ENCODE results near the gene ITSN2.

Gene ITSN2

GRCh38 chr2:24183366-24184069 is 176.8 kb downstream of the ITSN2 start:
- no peak for DNase-seq (ENCODE audit: low read depth in 2 of 2, low spot score in 1 of 2)

DNA sequence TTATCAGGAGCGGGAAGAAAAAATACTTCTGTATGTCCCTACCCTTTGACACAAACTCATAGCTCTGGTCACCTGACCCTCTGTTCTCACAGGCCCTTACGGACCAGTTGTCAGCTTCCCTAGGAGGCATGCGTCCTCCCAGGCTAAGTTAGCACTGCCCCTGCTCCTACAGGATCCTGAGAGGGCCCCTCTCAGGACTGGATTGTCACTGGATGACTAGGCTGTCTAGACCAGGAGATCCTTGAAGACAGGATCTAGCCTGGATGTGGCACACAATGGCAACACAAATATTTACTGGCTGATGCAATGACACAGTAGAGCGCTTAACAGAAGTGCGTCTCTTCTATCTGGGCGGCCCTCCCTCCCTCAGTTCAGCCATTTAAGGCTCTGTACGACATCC is 177.8 kb downstream of the ITSN2 start:
- DNase-seq (ENCODE audit: low read depth in 2 of 2, low spot score in 1 of 2) = no peak

GRCh38 chr2:24181849-24182248 is 178.5 kb downstream of the ITSN2 start:
- DNase-seq (ENCODE audit: low read depth in 2 of 2, low spot score in 1 of 2) = no peak

- DNase-seq (ENCODE audit: low read depth in 2 of 2, low spot score in 1 of 2) = no peak
Observed at GRCh38 chr2:24179683-24180082, 180.7 kb downstream of the ITSN2 start.

- DNase-seq (ENCODE audit: low read depth in 2 of 2, low spot score in 1 of 2) = no peak
Observed at GRCh38 chr2:24176326-24176725, 184.0 kb downstream of the ITSN2 start.

DNA sequence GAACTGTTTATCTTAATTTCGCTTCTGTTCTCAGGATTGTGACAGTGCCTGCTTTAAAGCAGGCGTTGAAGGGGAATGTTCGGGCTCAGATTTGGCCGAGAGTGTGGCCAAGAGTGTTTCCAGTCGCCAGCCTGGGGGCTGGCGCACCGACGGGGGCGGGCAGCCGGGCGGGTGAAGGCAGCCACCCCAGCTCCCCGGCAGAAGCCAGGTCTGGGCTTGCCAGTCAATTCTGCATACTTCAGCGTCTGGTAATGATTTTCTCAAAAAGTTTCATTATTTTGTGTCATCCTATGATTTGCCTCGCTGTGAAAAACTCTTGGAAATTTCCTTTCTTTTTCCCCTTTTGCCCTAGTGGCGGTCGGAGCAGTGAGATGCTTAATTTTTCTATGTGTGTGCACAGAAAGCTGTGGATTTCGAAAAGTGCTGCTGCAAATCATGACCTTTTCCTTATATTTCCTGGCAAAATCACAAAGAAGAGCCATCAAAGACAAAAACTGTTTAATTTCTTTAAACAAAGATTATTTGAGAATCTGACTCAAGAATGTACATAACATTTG is 184.6 kb downstream of the ITSN2 start:
- DNase-seq (ENCODE audit: low read depth in 2 of 2, low spot score in 1 of 2) = no peak

DNA sequence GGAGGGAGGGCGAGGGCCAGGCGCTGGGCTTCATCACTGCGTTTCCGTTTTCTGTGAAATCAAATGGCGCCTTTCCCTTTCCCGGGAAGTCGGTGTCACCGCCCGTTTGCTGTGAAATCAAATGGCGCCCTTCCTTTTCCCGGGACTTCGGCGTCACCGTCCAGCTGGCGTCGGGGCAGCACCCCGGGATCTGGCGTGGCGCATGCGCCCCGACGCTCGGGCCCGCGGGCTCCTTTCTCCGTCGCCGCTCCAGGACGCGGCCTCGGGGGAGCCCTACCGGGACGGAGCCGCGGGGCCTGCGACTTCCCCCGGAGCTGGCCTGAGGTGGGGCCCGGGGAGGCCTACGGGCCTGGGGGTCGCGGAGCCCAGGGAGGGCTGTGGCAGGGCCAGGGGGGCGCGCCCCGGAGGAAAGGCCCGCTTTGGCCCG is 185.5 kb downstream of the ITSN2 start, which contains the start of gene FAM228A:
TSS of gene FAM228A (plus strand) at position 203 of the 427 bp plus-strand sequence. CDS start 428 bp downstream, outside the sequence.
- no peak for DNase-seq (ENCODE audit: low read depth in 2 of 2, low spot score in 1 of 2)

DNA sequence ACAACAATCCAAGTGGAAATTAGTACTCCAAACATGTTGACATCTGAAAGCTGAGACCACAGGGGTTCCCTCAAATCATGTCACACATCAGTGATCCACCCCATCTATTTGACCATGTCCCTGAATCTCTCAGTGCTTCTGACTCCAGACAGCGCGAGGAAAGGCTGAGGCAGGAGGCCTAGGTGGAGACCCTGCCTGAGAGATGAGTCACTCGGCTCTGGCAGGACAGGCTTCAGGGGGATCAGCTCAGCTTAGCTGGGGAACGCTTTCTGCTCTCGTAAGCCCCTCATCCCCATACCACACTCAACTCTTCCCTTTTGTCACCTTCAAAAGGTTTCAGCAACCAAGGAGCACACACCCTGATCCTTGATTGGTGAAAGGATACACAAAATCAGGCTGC is 191.3 kb downstream of the ITSN2 start:
- DNase-seq (ENCODE audit: low read depth in 2 of 2, low spot score in 1 of 2) = no peak

GRCh38 chr2:24164416-24164973 is 195.8 kb downstream of the ITSN2 start:
- no peak for DNase-seq (ENCODE audit: low read depth in 2 of 2, low spot score in 1 of 2)

DNA sequence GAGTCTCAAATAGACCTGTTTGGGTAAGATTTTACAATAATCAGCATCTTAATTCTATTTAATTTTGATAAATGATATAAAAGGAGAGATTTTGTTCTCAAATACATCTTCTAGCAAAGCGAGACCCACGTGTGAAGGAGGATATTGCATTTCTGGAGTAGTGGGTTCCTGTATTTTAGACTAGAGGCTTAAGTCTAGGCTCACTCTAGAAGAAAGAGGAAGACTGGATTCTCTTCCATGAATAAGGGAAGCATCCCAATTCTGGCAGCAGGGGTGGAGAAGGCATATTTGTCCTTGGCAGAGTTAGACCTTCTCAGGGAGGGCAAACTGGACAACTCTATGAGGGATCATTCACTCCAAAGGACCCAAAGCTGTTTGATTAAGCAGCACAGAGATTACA is 196.7 kb downstream of the ITSN2 start:
- DNase-seq (ENCODE audit: low read depth in 2 of 2, low spot score in 1 of 2) = no peak

DNA sequence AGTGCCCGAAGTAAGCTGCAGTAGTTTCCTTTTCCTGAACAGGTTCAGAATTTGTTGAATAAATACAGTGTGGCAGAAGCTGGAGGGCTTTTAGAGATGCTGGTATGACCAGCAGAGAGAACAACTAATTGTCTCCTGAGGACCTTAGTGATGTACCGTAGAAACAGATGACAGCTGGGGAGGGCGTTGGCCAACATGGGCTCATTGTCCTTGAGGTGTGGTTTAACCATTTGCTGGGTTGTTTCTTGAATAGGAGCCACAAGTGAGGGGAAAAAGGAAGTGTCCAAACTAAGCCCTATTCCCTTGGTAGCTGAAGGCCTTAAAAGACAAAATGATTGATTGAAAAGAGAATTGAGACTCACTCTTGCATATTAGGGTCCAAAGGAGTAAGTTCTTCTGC is 197.2 kb downstream of the ITSN2 start:
- no peak for DNase-seq (ENCODE audit: low read depth in 2 of 2, low spot score in 1 of 2)

DNA sequence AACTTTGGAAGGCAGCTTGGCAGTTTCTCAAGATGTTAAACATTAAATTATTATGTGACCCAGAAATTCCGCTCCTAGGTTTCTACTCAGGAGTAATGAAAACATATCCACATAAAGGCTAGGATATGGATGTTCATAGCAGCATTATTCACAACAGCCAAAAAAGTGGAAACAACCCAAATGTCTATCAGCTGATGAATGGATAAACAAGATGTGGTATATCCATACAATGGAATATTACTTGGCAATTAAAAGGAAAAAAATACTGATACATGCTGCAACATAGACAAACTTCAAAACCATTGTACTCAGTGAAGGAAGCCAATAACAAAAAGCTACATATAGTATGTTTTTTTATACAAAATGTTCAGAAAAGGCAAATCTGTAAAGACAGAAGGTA is 197.8 kb downstream of the ITSN2 start:
- no peak for DNase-seq (ENCODE audit: low read depth in 2 of 2, low spot score in 1 of 2)

DNA sequence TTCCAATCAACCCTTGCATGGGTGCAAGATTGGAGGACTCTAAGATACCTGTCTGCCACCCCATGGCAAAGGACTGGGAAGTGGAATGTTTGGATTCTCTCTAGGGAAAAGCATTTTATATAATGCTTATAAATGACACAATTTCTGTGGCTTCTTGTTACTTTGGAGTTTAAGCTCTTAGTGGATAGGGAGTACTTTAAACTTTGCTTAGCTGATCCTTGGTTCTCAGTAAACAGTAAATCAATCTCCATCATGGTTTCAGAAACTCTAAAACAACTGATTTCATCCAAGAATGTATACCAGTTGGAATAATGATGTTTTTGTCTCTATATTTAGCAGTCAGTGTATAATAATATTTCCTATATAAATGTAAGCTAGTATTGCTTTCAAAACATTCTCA is 199.6 kb downstream of the ITSN2 start:
- no peak for DNase-seq (ENCODE audit: low read depth in 2 of 2, low spot score in 1 of 2)

DNA sequence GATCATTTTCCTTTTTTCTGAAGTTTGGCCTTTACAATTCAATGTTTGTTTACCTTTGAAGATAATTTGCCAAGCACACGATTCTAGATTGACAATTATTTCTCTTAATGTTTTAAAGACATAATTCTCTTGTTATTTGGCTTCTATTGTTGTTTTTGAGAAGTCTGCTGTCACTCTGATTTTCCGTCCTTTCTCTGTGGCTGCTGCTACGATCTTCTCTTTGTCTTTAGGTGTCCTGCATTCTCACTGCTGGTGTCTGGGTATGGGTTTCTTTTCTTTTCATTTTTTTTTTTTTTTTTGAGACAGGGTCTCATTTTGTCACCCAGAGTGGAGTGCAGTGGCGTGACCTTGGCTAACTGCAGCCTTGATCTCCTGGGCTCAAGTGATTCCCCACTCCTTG is 200.6 kb downstream of the ITSN2 start:
- no peak for DNase-seq (ENCODE audit: low read depth in 2 of 2, low spot score in 1 of 2)

DNA sequence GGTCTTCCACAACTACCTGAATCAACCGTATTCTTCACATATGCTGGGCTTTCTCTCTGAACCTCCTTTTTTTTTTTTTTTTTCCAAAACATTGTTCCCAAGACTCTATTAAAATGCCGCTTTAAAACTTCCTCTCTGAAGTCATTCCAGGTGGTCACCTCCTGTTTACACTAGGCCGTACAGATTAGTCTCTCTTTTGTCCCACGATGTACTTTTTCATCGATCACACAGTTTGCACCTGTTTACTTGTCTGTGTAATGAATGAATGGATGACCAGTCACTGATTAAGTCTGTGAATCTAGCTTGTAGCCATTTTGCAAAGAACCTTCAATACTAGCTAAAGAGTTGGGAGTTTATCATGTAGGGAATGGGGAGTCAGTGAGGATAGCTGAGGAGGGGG is 202.2 kb downstream of the ITSN2 start:
- no peak for DNase-seq (ENCODE audit: low read depth in 2 of 2, low spot score in 1 of 2)

- DNase-seq (ENCODE audit: low read depth in 2 of 2, low spot score in 1 of 2) = no peak
Observed at GRCh38 chr2:24153478-24153877, 206.9 kb downstream of the ITSN2 start.
